HS-27A (cell line): ENCODE results near the gene VAC14.
"Not testable (repeated sequence)": the region's sequence is repeated elsewhere in the genome, so short reads cannot be mapped to it uniquely, and the experiment has no call there.

ENCODE experiments used
- DNase-seq: peaks from one replicate; pipeline ENCODE4 v3.0.0-alpha.2; 2012; ENCODE audit warnings: low read depth, missing footprints

VAC14 gene

DNA sequence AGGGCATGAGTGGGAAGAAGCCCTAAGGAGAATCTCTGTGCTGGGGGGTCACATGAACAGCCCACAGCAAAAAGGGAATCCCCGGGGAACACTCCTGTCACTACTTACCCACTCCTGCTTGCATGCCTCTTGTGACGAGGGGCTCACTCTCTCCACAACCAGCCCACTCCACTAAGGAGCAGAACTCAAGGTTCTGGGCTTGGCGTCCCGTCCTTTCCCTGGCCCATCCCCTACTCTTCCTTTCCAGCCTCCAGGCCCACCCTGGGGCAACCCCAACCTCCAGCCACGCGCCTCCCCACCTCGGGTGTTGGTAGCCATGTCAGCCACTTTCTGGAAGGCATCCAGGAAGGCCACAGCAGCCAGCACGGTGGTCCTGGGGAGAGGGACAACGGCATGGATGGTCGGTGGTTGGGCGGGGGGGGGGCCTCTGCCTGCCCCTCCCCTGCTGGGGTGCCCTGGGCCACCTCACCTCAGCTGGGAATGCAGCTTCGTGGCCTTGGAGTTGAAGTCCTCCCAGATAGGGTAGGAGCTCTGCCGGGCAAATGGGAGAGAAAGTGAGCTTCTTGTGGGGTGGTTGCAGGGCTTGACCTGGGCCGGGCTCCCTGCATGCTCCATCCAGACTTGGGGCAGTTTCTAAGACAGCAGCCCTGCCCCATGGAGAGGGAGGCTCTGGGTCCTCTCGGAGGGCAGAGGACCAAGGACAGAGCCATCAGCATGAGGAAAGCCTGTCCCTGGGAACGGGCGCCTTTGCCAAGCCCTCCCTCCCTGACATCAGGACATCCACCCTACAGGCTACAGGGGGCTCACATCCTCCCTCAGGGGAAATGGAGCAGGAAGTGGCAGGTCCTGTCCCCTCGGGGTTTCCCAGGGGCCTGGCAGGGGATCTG, 120.2 kb downstream of the VAC14 start:
- DNase-seq: no peak

DNA sequence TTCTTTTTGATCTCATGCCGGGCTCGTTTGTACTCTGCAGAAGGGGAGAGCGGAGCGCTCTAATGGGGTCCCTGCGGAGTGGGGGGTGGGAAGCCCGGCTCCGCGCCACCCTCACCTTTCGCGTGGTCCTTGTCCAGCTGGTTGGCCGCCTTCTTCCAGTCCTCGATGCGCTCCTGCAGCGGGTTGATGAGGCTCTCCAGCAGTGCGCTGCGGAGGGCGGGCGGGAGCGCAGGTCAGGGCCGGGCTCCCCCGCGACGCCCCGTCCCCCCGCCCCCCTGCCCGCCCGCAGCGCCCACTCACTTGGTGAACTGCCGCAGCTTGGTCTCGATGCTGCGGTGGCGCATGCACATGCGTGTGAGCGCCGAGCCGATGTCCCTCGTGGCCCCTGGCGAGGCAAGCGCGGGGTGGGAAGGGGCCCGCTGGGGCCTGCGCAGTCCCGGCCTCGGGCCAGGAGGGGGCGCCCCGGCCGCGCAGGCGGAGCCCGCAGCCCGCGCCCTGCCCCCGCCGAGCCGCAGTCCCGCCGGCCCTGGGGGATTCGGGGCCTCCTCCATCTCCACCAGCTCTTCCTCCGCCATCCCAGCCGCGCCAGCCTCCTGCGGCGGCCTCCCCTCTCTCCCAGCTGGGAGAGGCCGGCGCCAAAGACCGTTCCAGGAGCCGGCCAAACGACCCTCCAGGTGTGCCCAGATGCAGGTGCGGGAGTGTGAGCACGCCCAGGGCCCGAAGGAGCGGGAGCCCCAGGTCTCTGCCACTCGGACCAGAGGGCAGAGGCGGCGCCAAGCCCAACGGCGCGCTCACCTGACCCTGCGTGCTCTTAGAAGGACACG, 121.1 kb downstream of the VAC14 start:
- no peak for DNase-seq

DNA sequence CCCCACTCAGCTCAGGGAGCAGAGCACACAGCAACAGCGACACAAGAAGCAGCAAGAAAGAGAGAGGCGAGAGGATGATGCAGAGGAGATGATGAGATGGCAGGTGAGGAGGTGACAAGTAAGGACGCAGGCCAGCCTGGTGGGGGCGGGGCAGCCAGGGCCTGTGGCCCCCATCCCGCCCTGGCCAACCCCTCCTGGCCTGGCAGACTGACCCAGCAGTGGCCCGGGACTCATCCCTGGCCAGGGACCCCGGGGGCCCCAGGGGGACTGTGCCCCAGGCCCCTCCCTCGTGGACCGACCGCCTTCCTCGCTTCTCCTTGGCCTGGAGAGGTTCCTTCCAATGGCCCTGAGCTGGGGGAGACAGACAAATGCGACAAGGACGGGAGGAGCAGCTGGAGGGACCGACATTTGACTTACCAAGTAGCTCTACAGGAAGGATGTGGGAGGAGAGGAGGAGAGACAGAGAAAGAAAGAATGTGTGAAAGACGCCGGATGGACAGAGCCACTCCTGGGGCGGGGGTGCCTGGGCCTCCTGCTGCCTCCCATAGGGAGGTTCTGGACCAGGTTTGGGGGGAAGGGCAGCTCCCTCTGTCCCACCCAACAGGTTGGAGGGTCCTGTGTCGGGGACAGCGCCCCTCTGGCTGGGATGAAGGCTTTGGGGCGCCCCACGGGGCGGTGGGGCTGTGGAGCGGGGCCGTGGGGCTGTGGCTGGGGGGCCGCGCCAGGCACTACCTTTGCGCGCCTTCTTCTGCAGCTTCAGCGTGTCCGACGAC, 121.9 kb downstream of the VAC14 start:
- no peak for DNase-seq

DNA sequence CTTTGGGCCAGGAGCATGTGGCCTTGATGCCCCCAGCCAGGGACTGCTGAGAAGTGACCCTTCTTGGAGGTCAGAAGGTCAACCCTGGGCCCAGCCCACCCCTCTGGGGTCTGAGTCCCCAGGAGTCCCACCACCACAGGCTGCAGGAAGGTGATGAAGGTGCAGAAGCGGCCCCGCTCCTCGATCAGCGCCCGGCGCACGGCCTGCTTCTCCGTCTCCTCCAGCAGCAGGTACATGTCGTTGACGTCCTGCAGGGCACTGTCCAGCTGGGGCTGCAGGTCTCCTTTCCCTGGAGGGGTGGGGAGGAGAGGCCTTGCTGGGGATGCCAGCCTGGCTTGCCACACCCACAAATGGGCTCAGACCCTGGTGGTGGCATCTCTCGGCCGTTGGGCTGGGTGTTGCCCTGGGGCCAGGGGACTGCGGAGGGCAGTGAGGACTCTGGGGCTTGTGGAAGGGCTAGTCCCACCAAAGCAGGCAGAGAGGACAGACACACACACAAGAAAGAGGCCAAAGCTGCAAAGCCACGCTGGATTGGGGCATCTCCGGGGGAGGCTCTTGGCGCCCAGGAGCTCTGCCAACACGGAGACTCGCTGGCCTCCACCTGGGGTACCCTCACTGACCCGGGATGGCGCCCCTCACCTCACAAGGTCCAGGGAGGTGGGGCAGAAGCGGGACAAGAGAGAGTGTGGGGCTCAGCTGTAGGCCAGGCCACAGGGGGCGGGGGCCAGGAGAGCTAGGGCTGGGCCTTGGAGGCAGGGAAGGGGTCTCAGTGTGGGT, 122.6 kb downstream of the VAC14 start:
- DNase-seq: no peak

DNA sequence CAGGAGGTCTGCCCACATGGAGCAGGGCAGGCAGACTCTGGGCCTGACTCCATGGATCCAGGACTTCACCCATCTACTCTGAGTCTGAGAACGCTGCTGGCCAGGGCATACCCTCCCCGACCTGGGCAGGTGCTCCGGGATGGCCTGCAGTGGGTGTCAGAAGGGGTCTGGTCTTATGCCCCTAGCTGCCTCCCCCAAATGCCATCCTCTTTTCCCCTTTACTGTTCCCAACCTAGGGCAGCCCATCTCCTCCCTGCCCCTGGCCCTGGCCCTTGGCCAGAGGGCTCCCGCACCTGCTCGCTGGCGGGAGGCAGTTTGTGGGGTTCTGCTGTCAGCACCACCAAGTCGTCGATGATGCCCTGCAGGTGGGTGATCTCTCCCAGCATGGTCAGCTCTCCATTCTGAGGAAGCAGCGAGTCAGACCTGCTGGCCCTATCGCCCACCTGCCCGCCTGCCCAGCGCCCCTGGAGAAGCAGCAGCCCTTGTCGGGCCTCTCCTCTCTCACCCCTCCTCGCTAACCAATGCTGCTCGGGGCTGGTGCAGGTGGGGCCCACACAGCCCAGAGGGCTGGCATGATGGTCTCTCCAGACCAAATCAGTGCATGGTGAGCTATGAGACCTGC, 123.3 kb downstream of the VAC14 start:
- no peak for DNase-seq

DNA sequence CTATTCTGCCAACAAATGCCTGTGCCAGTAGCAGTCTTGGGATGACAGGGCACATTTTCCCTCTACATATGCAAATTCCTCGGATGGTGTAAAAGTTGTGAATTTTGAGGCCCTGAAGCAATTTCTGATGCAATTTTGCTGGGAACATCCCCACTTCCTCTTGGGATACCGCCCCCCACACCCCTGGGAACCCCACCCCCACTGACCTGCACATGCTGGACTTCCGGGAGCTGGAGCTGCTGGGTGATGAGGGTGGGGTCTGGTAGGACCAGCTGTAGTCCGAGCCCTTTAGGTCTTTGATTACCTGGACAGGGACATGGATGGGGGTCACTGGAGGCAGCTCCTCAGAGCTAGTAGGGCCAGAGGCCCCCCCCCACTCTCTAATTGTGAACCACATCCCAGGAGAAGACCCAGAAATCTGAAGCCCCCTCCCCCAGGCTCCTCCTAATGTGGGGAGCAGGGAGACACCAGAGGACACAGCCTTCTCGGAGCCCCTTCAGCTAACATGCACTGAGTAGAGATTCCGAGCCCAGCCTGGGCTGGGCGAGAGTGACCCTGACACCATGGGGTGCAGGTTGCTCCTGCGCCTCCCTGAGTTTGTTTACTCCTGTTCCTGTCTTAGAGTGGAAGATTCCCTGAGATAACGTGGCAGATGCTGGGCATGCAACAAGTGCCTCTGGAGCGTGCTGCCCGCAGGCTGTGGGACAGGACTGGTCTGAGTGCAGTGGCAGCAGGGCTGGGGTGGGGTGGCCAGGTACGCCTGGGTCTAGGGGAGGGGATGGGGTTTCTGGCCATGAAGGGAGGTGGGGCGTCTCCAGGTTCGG, 124.1 kb downstream of the VAC14 start:
- no peak for DNase-seq

DNA sequence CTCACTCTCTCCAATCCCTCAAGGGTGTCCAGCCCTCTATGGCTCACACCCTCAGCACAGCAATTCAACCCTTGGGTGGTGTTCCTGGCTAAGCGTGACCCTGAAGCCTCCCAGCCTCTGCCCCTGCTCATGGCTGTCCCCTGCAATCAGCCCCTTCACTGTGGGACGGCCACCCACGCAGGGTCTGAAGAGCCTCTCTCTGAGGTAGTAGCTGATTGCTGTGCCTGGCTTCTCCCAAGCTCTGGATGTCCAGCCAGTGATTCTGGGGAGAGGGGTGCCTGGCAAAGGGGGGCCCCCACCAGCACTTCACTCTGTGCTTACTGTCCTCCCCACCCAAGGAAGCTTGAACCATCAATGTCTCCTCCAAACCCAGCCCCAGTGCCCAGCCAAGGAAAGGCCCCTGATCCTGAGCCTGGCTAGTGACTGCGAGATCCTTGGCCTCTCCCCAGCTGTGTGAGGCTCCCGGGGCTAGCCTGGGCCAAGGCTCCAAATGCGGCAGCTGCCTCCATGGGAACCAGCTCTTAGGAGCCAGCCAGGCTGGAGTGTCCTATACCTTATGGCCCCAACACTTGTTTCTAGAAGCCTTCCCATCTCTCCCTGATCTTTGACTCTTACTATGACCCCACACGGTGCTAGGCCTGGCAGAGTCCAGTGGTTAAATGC, 125.0 kb downstream of the VAC14 start:
- DNase-seq: no peak

DNA sequence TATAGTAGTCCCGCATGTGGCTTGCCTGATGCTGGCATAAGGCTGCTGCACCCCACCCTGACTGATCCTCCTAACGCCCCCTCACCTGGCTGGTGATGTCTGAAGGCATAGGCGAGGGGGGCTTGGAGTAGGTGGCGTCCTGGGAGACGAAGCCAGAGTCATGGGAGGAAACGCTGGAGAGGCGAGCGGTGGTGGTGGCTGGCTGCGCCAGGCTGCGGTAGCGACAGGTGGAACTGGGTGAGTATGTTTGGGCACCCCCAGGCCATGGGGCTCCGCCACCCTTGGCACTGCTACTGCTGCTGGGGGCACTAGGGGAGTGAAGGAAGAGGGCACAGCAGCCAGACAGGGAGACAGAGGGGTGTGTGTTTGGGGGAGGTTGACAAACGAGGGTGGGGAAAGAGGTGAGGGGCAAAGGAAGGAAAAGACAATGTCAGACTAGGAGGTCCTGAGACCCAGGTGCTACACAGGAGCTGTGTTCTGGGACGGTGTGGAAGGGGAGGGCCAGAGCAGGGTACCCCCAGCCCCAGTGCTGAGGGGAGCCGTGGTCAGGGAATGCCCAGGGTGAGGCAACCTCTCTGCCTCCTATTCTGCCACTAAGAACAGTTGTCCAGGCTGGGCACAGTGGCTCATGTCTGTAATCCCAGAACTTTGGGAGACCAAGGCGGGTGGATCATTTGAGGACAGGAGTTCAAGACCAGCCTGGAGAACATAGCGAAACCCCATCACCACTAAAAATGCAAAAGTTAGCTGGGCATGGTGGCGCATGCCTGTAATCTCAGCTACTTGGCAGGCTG, 126.5 kb downstream of the VAC14 start:
- DNase-seq: no peak

GRCh38 chr16:70670938-70671337, 130.0 kb downstream of the VAC14 start:
- not testable (repeated sequence) for DNase-seq

DNA sequence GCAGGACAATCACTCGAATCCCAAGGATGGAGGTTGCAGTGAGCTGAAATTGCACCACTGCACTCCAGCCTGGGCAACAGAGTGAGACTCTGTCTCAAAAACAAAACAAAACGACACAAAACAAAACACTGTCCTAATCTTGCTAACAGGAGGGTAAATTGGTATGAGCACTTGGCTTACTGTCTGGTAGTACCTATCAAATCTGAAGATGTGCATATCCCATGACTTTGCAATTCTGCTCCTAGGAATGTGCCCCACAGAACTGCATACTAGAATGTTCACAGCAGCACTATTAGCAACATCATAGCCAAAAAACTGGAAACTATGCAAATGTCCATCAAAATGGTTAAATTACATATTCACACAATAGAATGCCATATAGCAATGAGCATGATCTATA, 130.8 kb downstream of the VAC14 start:
- DNase-seq: no peak

- DNase-seq: no peak
Measured at GRCh38 chr16:70665806-70666735, 134.9 kb downstream of the VAC14 start.

DNA sequence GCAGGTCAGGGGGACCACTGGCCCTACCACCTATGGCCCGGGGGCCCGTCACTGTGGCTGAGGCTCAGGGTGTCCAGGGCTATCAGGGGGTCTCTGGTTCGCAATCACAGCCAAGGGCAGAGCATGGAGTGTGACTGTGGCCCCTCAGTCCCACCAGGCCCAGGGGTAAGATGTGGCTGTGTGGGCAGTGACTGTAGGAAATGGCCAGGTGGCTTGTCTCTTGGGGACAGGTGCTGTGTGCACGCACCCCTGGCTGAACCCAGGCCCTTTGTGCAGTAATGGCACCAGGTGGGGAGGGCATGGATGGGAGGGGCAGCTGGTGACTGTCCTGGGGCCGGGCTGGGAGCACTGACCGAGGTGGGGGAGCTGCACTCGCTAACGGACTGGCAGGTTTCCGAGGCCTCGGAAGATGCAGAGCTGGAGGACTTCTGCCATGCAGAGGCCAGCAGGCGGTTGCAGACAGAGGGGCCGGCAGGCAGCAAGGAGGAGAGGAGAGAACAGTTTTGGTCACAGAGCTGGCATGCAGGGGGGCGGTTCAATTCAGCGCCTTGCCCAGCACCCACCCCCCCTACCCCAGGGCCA, 135.8 kb downstream of the VAC14 start:
- no peak for DNase-seq

DNA sequence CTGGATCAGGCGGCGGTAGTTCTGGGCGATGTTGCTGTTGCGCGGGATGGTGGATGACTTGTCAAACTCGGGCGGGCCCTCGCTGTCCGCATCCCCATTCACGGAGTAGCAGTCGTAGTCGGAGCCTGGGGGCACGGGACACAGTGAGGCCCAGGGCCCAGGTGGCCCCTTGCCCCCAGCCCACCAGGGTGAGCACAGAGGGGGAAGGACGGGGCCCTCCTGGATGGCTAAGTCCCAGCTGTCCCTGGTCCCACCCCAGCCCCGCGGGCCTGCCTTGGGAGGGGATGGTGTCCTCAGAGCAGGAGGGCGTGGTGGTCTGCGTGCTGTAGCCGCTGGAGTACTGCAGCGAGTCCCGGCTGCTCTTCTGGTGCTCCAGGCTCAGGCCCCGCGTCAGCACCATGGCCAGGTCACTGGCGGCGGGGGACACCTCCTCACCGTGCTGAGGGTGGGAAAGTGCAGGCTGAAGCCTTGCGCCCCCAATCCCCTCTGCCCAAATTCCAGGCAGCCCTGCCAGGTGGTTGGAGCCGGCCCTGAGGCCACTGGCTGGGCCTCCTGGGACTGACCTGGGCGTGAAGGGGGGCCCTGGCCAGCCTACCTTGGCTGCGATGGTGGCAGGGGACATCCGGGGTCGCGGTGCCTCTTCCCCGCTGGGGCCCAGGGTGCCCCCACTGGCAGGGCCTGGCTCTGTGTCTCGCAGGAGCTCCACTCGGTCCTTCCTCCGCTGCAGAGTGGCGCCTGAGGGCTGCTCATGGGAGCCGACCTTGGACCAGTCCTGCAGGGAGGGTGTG, 136.4 kb downstream of the VAC14 start:
- DNase-seq: no peak

DNA sequence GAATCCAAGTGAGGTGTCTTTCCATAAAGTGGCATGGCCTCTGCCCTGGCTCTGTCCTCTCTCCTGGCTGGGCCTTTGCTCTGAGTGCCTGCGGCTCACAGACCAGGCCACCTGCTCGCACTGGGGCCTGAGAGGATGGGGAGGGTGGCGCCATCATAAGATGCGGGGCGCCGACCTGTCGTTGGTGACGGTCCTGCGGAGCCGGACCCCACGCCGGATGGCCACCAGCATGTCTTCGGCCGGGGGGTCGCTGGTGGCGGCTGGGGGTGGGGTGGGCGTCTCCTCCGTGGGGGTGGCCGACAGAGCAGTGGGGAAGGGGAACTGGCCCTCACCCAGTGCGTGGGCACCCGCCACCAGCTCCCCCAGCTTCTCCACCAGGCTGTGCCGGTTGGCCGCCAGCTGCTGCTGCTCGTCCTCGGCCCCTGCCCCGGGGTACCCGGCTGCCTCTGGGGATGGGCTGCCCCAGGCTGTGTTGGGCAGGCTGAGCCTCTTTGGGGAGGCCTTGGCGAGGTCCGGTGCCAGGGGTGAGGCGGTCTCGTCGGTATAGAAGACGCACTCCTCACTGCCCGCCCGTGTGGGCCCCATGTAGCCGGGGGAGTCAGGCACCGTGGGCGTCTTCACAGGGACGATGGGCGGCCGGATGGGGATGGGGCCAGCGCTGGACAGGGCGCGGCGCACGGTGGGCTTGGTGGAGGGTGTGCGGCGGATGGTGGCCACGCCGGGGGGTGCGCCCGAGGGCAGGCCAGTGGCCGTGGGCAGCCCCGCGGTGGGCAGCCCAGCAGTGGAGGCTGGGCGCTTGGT, 137.2 kb downstream of the VAC14 start:
- no peak for DNase-seq

DNA sequence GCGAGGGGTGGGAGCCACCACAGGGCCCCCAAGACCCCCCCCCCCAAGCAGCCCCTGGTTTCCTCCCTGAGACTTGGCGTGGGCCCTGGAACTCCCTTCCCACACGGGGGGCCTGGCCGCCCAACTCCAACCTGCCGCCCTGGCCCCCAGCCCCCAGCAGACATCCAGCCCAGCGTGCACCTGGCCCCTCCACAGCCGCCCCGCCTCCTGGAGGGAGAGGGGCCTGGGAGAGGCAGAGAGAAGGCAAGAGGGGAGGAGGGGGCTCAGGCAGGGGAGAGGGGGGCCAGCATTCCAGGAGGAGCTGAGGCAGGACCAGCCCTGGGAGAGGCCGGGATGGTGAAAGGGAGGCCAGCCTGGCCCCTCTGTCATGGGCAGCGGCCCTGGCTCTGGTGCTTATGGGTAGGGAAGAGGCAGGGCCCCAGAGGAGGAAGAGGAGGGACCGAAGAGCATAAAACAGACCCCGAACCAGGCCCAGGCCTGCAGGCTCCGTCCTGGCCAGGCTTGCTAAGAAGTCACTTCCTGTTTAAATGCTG, 137.9 kb downstream of the VAC14 start:
- no peak for DNase-seq
